HG02642 (cell line): ENCODE results near the gene TSC1.

Source experiments
- ATAC-seq: cut with Tn5 transposase; IDR thresholded peaks from one replicate; pipeline ENCODE4 v1.9.1; 2021; ENCODE audit warnings: mild to moderate bottlenecking; ENCODE audit not compliant: unreplicated experiment, poor library complexity

TSC1 gene

DNA sequence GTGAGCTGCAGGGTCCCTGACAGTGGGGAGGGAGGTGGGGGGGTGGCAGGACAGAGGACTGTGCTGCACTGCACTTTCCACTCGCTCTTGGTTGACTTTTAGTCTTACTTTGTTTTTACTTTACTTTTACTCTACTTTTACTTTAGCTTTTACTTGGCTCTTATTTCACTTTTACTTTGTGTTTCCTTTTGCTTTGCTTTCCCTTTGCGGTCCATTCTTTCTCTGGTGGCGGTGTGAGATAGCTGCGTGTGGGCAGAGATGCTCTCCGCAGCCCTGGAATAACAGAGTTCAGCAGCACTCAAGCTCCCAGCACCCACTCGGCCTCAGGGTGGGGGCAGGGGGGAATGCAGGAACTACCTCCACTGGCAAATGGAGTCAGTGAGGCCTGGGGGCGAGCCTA lies 71.0 kb downstream of the TSC1 start:
- ATAC-seq = no peak

DNA sequence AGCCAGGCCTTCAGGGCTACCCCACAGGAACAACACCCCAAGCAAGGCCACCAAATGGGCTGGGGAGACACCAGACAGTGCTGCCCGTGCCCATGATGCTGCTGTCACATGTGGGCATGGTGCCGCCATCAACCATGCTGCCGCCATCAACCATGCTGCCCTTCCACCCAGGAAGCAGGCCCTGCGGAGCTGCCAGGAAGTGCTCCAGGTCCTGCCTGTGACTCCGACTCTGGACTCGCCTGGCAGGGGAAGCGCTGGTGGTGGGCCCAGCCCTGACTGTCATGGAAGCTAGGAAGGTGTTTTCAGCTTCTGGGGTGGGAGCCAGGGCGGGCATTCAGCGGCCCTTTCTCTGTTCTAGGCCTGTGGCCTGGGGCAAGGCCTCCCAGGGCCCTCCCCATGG lies 75.2 kb downstream of the TSC1 start:
- no peak for ATAC-seq

DNA sequence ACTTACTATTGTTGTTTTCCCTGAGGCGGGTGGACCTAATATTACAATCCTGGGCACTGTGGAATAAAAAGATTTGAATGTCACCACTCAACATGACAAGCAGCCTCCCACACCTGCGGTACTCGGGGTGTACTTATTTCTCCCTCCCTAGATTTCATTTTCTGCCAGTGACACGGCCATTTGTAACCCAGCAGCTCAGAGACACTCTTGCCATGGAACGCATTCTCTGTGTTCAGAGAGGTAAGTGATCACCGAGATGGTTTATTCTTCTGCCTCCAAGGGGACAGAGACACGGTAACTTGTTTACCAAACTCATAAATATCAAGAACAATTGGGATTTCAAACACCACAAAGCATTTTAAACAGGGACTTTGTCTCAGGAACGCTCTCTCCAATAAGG lies 77.5 kb downstream of the TSC1 start:
- ATAC-seq = no peak

DNA sequence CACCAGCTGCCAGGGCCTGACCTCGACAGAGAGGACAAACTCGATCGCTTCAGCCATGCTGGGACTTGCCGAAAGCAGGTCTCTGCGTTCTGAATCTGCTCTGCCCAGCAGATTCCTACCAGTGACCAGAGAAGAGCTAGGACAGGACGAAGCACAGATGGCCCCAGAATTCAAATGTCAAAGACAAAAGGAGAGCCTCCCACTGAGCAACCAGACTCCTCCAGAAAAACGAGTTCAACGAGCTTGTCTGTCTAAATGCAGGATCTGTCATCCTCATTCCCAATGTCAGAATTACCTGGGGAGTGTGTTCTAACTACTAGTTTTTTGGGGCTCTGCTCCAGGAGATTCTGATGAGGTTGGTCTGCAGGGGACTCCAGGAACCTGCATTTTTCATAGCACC lies 79.7 kb downstream of the TSC1 start:
- ATAC-seq = no peak

DNA sequence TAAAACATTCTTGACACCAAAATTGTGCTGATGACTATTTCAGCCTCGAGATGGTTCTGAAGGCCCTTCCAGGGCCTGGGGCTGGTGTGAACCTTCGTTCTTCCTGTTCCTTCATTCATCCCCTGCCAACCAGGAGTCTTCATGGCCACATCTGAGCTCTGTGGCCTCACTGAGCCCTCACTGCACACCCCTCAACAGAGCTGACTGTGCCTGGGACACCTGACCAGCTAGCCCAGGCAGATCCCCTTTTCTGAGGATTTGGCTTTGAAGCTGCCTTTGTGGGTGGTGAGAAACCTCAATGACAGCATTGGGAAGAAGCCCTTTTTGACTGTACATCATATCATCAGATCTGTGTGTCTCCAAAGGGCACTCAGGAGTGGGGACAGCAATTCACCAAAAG lies 80.1 kb downstream of the TSC1 start:
- no peak for ATAC-seq

DNA sequence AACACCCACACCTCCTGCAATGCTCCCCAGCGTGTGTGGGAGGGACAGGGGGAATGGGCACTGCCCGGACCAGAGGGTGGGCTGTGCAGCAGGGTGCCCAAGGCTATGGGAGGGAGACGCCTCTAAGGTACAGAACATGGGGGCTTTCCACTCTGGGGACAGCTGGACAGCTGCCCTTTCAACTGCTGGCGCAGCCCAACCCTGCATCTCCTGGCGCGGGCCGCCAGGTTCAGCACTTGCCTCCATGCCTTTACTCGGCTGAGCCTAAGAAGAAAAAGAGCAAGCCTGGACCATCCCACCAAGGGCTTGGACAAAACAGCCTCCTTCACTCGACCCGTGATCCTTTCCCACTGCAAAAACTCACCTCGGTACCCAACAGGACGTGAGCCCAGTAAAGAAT lies 81.3 kb downstream of the TSC1 start:
- no peak for ATAC-seq

DNA sequence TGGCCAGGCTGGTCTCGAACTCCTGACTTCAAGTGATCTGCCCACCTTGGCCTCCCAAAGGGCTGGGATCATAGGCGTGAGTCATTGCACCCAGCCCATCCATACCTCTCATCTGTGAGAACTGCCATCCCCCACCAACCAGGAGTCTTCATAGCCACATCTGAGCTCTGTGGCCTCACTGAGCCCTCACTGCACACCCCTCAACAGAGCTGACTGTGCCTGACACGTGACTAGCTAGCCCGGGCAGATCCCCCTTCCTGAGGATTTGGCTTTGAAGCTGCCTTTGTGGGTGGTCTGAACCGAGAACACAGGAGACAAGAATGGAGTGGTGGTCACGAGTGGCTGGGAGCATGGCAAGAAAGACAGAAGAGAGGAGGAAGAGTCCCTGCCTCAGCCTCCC lies 81.9 kb downstream of the TSC1 start:
- no peak for ATAC-seq

DNA sequence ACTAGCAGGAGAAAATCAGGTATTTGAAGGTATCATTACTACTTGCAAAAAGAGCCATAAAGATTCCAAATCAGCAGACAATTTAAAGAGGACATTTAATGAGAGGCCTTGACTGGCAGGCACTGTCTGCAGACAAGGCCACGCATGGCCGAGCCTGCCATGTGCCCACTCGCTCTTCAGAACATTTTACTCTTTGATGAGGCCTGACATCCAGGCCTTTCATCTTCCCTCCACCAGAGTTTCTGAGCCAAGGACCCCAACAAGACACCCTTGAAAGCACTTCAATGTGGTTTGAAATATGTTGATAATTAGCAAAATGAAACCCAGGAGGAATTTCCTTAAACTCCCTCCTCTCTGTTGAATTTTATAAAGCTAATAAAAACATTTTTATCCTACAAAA lies 82.8 kb downstream of the TSC1 start:
- no peak for ATAC-seq

DNA sequence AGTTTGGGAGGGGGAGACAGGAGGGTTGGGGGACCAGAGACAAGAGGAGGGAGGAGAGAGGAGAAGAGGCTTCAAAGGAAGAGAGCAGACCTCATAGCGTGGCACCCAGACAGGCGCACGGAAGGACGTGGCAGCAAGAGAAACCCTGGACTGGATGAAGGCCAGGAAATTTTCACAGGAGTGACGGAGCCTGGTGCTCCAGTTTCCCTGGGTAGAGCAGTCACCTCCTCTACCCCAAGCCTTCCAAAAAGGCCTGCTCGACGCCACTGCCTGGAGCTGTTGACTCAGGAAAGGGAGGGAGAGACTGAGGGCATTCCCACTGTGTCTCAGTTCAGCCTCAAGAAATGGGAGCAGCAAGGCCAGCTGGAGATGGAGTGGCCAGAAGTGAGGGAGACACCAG lies 85.7 kb downstream of the TSC1 start:
- ATAC-seq = no peak

DNA sequence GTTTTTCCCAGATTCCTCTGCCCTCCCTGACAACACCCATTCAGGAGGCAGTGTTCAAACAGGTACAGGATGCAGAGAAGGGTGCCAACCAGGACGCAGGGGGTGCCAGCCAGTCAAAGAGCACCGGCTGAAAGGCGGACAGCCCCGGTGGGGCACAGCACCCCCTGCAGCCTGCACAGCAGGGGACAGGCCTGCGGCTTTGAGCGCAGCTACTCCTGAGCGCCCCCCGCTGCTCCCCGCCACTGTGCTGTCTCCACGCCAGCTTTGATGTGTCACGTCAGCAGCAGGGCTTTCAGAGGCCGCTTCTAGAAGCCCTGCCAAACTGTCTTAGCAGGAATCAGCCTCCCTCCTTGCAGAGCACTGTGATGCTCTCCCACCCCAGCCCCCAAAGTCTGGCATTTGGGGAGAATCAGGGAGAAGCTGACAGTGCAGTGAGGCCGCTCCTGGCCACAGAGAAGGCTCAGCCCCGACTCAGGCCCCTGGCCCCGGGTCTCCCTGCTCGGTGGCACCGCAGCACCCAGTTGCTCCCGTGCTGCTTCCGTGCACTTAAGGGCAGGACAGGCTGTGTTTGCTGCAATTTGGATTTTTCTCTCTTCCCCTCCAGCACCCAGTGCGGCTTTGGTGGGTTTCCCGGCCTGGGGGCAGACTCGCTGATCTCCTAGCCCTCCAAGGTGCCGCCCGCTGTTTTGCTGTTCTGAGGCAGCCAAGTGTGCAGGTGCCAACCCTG lies 86.6 kb downstream of the TSC1 start:
- no peak for ATAC-seq

DNA sequence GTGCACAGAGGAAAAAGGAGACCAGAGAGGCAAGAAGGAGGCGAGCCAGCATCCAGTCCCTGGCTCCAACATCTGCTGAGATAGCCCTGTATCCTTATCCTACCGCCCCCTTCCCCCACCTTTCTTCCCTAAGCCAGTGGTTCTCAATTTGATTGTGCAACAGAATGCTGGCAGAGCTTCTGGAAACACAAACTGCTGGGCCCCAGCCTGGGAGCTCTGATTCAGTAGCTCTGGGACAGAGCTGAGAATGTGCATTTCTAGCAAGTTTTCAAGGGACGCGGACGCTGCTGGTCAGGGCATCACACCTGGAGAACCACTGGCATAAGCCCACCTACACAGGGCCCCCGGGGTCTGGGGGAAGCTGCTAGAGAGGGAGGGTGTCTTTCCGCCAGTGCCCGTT lies 87.4 kb downstream of the TSC1 start:
- ATAC-seq = no peak

DNA sequence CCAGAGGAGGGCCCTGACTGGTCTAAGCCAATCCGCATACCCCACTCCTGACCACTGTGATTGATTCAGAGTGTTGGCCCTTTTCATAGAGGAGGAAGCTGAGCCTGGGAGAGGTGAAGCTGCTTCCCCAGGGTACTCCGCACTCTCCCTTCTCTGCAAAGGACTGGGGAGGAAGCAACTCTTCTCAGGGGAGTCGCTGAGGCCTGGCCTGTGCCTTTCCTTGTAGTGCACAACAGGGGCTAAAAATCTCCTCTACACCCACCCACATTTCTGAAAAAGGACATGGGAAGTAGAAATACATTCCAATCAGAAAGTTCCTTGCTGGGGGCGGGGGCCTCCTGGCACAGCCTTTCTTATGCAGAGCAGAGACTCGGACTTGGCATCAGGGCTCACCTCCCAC lies 88.5 kb downstream of the TSC1 start:
- no peak for ATAC-seq

DNA sequence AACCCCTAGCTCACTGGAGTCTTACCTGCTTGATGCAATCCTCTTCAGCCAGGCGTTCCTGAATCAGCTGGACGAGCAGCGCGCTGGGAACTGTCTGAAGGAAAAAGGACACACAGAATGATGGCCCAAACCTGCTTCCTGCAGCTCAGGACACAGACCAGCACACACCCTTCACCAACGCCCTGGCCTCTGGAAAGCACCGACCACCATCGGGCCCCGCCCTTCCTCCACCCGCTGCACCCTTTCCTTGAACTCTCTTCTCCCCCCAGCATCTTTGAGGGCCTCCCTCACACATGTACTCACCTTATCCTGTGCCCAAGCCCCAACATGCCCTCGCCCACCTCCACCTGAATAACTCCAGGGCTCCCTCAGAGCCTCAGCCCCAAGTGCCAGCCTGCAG lies 89.6 kb downstream of the TSC1 start:
- ATAC-seq = no peak

DNA sequence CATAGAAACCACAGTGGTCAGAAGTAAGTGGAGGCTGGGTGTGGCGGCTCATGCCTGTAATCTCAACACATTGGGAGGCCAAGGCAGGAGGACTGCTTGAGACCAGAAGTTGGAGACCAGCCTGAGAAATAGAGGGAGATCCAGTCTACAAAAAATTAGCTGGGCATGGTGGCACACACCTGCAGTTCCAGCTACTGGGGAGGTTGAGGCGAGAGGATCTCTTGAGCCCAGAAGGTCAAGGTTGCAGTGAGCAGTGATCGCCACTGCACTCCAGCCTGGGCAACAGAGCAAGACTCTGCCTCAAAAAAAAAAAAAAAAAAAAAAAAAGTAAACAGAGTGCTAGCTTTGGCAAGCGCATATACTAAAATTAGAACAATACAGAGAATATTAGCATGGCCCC lies 90.9 kb downstream of the TSC1 start:
- ATAC-seq = no peak

DNA sequence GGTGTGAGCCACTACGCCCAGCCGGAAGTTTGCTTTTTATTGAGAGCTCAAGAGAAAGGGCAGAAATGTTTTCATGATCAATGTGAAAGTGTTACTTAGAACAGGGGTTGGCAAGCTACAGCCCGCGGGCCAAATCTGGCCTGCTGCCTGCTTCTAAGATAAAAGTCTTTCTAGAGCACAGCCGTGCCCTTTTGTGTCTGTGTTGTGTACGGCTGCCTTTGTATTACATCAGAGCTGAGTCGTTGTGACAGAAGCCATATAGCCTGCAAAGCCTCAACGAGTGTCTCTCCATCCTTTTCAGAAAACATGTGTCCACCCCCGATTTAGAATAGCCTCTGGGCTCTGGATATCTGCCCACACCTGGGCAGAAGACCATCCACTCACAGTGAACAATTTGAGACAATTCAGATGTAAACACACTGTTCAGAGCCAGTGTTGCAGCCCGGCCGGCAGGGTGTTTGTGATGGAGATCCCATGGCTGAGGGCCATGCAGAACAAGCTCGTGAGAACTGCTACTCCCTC lies 95.2 kb downstream of the TSC1 start:
- no peak for ATAC-seq

DNA sequence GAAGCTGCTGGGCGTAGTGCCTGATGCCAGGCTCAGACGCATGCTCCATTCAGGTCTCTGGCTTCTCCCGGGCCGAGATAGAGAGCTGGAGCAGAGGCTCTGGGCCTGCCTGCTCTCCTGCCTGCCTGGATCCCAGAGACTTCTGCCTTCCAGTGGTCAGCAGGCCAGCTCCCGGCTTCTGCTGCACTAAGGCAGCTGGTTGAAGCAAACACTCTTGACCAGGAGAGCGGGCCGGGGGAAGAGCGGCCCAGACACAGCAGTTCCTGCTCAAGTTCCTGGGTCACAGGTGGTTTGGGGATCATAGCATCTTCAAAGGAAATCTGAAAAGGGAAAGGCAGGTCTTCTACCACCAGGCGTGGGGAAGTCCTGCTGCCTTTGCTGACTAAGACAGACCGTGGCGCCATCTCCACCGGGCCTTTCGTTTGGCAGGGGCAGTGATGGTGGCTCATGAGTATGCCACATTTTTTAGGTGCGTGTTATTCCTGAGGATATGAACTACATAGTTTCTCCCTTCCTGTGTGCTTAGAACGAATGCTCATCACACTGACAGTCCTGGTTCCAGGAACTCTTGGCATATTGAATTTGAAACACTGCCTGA lies 97.4 kb downstream of the TSC1 start:
- ATAC-seq = no peak

DNA sequence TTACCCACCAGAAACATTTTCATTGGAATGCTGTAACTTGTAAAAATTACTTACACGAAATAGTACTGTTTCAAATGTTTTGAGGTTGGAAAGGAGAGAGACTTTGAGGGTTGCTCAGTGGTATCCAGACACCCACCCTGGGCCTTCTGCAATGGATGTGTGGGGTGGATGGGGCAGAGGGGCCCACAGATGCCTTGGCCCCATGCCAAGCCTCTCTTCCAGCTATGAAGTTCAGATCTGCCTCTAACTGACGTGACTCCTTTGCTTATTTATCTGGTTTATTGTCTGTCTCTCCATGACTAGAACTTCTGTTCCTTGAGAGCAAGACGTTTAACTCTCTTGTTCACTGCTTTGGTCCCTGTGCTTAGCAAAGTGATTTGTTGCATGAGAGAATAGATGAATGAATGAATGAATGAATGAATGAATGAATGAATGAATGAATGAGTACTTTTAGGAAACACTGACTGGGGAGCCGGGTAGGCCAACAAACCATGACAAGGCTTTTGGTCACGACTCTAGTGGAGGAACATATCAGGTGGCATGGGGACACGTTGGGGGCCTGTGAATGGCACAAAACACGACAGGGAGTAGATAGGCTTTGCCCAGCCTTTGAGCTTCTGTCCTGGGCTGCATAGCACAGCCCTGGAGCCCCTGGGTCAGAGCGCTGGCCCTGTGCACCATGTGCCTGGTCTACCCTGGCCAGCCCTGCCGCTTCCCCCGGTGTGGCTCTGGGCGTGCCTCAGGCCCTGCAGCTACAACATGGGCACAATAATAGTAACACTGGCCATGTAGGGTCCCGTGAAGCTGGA lies 98.1 kb downstream of the TSC1 start:
- ATAC-seq = no peak

DNA sequence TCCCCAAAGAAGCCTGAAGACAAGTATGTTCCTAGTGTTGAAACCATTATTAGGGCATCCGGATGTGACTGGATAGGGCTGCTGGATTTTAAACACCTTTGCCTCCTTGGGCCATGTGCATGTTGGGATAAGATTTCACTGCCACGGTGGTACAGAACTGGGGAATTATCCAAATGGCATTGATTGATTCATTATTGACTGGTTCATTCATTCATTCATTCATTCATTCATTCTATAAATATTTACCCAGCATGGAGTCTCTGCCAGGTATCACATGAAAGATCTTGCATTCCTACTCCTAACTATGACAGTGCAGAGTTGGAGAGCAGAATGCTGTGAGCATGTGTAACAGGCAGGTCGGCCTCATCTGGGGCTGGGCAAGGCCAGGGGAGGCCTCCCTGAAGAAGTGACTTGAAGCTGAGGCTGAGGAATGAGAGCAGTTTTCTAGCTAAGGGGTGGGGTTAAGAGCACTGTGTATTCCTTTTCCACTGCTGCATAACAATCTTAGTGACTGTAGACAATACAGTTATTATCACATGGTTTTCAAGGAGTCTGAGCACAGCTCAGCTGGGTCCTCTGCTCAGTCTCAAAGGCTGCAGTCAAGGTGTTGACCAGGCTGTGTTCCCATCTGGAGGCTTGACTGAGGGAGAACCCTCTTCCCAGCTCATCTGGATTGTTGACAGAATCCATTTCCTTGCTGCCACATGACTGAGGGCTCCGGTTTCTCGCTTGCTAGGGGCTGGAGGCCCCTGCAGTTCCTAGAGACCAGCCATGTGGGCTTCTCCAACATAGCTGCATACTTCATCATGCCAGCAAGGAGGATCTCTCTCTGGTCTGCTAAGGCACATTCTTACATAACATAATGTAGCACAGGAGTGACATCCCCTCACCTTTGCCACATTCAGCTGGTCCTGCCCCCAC lies 102.0 kb downstream of the TSC1 start:
- ATAC-seq = no peak
